ENCODE measurements around the gene UQCRH. TPM values are rescaled to one million over a fixed set of nuclear protein-coding genes. Genes with fewer than 3 reads are reported as not detected.

UQCRH gene
- total and polyA plus RNA-seq, 2 of the 13 experiments (the other 11 are each of a cell fraction or from before 2014, with no cell fraction given) = 548 to 556 TPM

DNA sequence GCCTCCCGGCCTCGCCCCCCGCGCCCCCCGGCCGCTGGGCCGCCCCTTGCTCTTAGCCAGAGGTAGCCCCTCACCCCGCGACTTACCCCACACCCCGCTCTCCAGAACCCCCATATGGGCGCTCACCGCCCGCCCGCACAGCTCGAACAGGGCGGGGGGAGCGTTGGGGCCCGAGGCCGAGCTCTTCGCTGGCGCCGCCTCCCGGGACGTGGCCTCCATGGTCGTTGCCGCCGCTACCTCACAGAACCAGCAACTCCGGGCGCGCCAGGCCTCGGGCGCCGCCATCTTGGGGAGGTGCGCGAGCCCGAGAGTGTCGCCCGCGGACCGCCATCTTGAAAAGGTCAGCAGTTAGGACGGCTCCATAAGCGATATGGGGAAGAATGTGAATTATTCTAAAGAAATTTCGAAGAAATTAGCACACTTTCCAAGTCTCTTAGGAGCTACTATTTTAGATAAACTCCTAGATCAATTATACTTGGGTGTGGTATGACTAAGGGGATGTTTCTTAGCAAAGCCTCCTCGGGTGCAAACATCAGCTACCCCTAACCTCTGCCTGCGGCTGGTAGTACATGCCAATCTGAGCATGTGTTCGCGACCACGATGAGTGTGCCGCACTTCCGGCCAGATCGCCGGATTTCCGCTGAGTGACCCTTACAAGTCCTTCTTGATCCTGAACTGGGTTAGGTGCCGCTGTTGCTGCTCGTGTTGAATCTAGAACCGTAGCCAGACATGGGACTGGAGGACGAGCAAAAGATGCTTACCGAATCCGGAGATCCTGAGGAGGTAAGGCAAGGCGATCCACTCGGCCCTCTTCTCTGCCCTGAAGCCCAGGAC lies at the start of gene UQCRH, which contains the start of gene LRRC41 (continued):
- TF ChIP-seq MED8 (CRISPR knock-in tag; IDR thresholded peaks at IDR 0.05; ENCODE audit: insufficient replicate concordance) = peak; percentile 0
- peak; percentile 20; the same call in 1 of the 2 replicates for TF ChIP-seq ZNF547 (CRISPR knock-in tag; IDR thresholded peaks at IDR 0.05)
- TF ChIP-seq HNF4A (CRISPR knock-in tag; IDR thresholded peaks at IDR 0.05) = 0 out of 2 replicates have a peak, but pooled peaks have one; percentile 4
- 0 out of 4 replicates have a peak, but pooled peaks of 1 of the 2 experiments have one; percentile 5 for TF ChIP-seq EP300 (IDR thresholded peaks at IDR 0.05; ENCODE audit: low read depth in 2 of 2, low read length in 2 of 2)
- TF ChIP-seq EP300 (CRISPR knock-in tag; IDR thresholded peaks at IDR 0.05; ENCODE audit: borderline replicate concordance) = no peak; the same call in 1 of the 2 replicates
- peak; percentile 34 for TF ChIP-seq TBL1XR1 (IDR thresholded peaks at IDR 0.05; ENCODE audit: borderline replicate concordance, low read length, partially characterized antibody)
- no peak for TF ChIP-seq ZNF747 (CRISPR knock-in tag; IDR thresholded peaks at IDR 0.05; ENCODE audit: borderline replicate concordance)
- TF ChIP-seq, protein P1, sequence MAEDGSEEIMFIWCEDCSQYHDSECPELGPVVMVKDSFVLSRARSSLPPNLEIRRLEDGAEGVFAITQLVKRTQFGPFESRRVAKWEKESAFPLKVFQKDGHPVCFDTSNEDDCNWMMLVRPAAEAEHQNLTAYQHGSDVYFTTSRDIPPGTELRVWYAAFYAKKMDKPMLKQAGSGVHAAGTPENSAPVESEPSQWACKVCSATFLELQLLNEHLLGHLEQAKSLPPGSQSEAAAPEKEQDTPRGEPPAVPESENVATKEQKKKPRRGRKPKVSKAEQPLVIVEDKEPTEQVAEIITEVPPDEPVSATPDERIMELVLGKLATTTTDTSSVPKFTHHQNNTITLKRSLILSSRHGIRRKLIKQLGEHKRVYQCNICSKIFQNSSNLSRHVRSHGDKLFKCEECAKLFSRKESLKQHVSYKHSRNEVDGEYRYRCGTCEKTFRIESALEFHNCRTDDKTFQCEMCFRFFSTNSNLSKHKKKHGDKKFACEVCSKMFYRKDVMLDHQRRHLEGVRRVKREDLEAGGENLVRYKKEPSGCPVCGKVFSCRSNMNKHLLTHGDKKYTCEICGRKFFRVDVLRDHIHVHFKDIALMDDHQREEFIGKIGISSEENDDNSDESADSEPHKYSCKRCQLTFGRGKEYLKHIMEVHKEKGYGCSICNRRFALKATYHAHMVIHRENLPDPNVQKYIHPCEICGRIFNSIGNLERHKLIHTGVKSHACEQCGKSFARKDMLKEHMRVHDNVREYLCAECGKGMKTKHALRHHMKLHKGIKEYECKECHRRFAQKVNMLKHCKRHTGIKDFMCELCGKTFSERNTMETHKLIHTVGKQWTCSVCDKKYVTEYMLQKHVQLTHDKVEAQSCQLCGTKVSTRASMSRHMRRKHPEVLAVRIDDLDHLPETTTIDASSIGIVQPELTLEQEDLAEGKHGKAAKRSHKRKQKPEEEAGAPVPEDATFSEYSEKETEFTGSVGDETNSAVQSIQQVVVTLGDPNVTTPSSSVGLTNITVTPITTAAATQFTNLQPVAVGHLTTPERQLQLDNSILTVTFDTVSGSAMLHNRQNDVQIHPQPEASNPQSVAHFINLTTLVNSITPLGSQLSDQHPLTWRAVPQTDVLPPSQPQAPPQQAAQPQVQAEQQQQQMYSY (CRISPR knock-in tag; IDR thresholded peaks at IDR 0.05) = peak; percentile 31; the same call in 1 of the 2 replicates
- no peak; the same call in 1 of the 2 replicates for TF ChIP-seq PHF20 (CRISPR knock-in tag; IDR thresholded peaks at IDR 0.05)
- 0 out of 2 replicates have a peak, but pooled peaks have one; percentile 38 for TF ChIP-seq SIN3A (IDR thresholded peaks at IDR 0.05; ENCODE audit: borderline replicate concordance, low read depth, low read length)
- TF ChIP-seq TBX2 (CRISPR knock-in tag; IDR thresholded peaks at IDR 0.05; ENCODE audit: borderline replicate concordance) = peak; percentile 24; the same call in 1 of the 2 replicates
- 0 out of 2 replicates have a peak, but pooled peaks have one; percentile 41 for TF ChIP-seq ZNF83 (CRISPR knock-in tag; IDR thresholded peaks at IDR 0.05; ENCODE audit: borderline replicate concordance)
- TF ChIP-seq SNAPC5 (CRISPR knock-in tag; IDR thresholded peaks at IDR 0.05; ENCODE audit: borderline replicate concordance) = no peak
- no peak for TF ChIP-seq AKNA (CRISPR knock-in tag; IDR thresholded peaks at IDR 0.05; ENCODE audit: borderline replicate concordance)
- TF ChIP-seq SOX6 (IDR thresholded peaks at IDR 0.05) = no peak
- no peak for TF ChIP-seq SOX6 (CRISPR knock-in tag; IDR thresholded peaks at IDR 0.05)
- no peak for TF ChIP-seq NFYB (CRISPR knock-in tag; IDR thresholded peaks at IDR 0.05)
- TF ChIP-seq JUNB (CRISPR knock-in tag; IDR thresholded peaks at IDR 0.05; ENCODE audit: borderline replicate concordance) = no peak
- TF ChIP-seq ZC3H13 (CRISPR knock-in tag; IDR thresholded peaks at IDR 0.05) = no peak; the same call in 1 of the 2 replicates

All from HepG2 (cell line).